Lower leg skin (tissue), 3 donors: ENCODE measurements around the gene NOTCH4.

Experiments
- CTCF ChIP-seq, 3 donors: fragments of 450-650 bp; IDR thresholded peaks; one replicate each; pipeline ENCODE4 v1.5.1; 2016; ENCODE audit warnings: antibody characterized with exemption in 3 of 3, mild to moderate bottlenecking in 3 of 3, moderate library complexity in 2 of 3
- POLR2A ChIP-seq, 2 donors: fragments of 450-650 bp; IDR thresholded peaks; one replicate each; pipeline ENCODE4 v1.6.1; 2016 to 2017; ENCODE audit warnings: antibody characterized with exemption in 2 of 2, mild to moderate bottlenecking in 1 of 2, moderate library complexity in 1 of 2

DNA sequence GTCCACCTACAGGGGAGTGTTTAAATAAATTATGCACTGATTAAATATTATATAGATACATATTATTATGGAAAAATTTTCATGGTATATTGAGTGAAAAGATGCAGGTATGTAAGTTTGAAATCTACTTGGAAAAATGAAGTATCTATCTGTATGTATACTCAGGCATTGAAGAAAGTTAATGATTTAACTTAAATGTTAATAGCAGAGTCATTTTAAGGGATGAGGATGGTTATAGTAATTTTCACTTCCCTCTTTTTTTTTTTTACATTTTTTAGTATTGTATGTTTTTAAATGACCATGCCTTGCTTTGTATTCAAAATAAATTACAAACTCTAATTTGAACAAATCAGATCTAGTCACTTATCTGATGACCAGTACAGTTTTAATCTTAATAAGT, 43.2 kb upstream of the NOTCH4 start:
- no peak for TF ChIP-seq POLR2A (IDR thresholded peaks at IDR 0.05)
- TF ChIP-seq CTCF (IDR thresholded peaks at IDR 0.05) = no peak
